Head of caudate nucleus (tissue), 42 donors: ENCODE measurements around the gene ORMDL3.
"Not testable (repeated sequence)": the region's sequence is repeated elsewhere in the genome, so short reads cannot be mapped to it uniquely, and the experiment has no call there.

ENCODE experiments used
- DNase-seq, 42 donors: peaks; one replicate each; pipeline versions ENCODE4 v3.0.0 to v3.0.0-alpha.2; 2020 to 2021; ENCODE audit warnings: mixed read lengths in 7 of 42
- intact Hi-C: fragments of 100-400 bp; cut with DNase I; formaldehyde crosslinking; loops from one replicate; pipeline ENCODE4 v1.15.0; 2022

Gene ORMDL3

GRCh38 chr17:39951924-39952679, 24.7 kb upstream of the ORMDL3 start:
- intact Hi-C loops = loop anchor here (2.0 kb wide), 1 partner anchor 25 kb away; the partner anchor contains the start of genes LRRC3C and ORMDL3

GRCh38 chr17:39950871-39951348, 23.5 kb upstream of the ORMDL3 start:
- DNase-seq = no peak
- intact Hi-C loops = no loop called here

More at GRCh38 chr17:39951924-39952679, 24.7 kb upstream of the ORMDL3 start:
- no peak for DNase-seq

- intact Hi-C loops = no loop called here
- no peak for DNase-seq
Observed at GRCh38 chr17:39949028-39949427, 21.6 kb upstream of the ORMDL3 start.

- intact Hi-C loops, DNase-seq: not testable (repeated sequence)
Observed at GRCh38 chr17:39948489-39948828, 21.1 kb upstream of the ORMDL3 start.

GRCh38 chr17:39946551-39947330, 19.3 kb upstream of the ORMDL3 start:
- intact Hi-C loops = no loop called here

GRCh38 chr17:39944393-39944711, 17.0 kb upstream of the ORMDL3 start:
- no peak for DNase-seq
- intact Hi-C loops = no loop called here

More at GRCh38 chr17:39946551-39947330, 19.3 kb upstream of the ORMDL3 start:
- no peak for DNase-seq

GRCh38 chr17:39943702-39944392, 16.4 kb upstream of the ORMDL3 start:
- intact Hi-C loops = no loop called here
- no peak for DNase-seq

- DNase-seq = peak in 2 of 42 donors; percentile 15 to 46
- intact Hi-C loops = no loop called here
Observed at GRCh38 chr17:39939588-39940419, 12.4 kb upstream of the ORMDL3 start.

GRCh38 chr17:39939106-39939505, 11.7 kb upstream of the ORMDL3 start:
- peak in 4 of 42 donors; percentile 21 to 49 (median 36) for DNase-seq
- intact Hi-C loops = no loop called here

- intact Hi-C loops = no loop called here
Observed at GRCh38 chr17:39938140-39938869, 10.9 kb upstream of the ORMDL3 start.

GRCh38 chr17:39937447-39937846, 10.0 kb upstream of the ORMDL3 start:
- no peak for DNase-seq
- intact Hi-C loops = no loop called here

More at GRCh38 chr17:39938140-39938869, 10.9 kb upstream of the ORMDL3 start:
- no peak for DNase-seq

GRCh38 chr17:39935909-39936308, 8.5 kb upstream of the ORMDL3 start:
- DNase-seq = no peak
- intact Hi-C loops = no loop called here

GRCh38 chr17:39934324-39934723, 6.9 kb upstream of the ORMDL3 start:
- DNase-seq = no peak
- intact Hi-C loops = no loop called here

GRCh38 chr17:39933912-39934311, 6.5 kb upstream of the ORMDL3 start:
- intact Hi-C loops = no loop called here
- peak in 1 of 42 donors; percentile 14 for DNase-seq

- intact Hi-C loops = no loop called here
- no peak for DNase-seq
Observed at GRCh38 chr17:39929646-39930407, 2.4 kb upstream of the ORMDL3 start.

- intact Hi-C loops = no loop called here
- DNase-seq = peak in 1 of 42 donors; percentile 21
Observed at GRCh38 chr17:39928858-39929645, 1.7 kb upstream of the ORMDL3 start.
